Neural crest cell (in vitro differentiated cells): ENCODE results near the gene POLD2. TPM values are rescaled to one million over a fixed set of nuclear protein-coding genes. Genes with fewer than 3 reads are reported as not detected.

Experiments
- DNase-seq: peaks from one replicate; pipeline ENCODE4 v3.0.0; 2021; ENCODE audit warnings: low read depth, mixed read lengths, low spot score
- H3K27ac Mint-ChIP-seq: one replicate; pipeline ENCODE4 v1.8.0; 2021; ENCODE audit warnings: mild to moderate bottlenecking, mixed read lengths; ENCODE audit not compliant: unreplicated experiment
- H3K27me3 Mint-ChIP-seq: 2 replicates; pipeline ENCODE4 v1.8.0; 2021; ENCODE audit warnings: low read depth, mild to moderate bottlenecking, mixed read lengths
- H3K36me3 Mint-ChIP-seq: 2 replicates; pipeline ENCODE4 v1.8.0; 2021; ENCODE audit warnings: low read depth, mild to moderate bottlenecking, mixed read lengths
- H3K4me1 Mint-ChIP-seq: 2 replicates; pipeline ENCODE4 v1.8.0; 2021; ENCODE audit warnings: mixed read lengths
- H3K4me3 Mint-ChIP-seq: one replicate; pipeline ENCODE4 v1.8.0; 2021; ENCODE audit warnings: mild to moderate bottlenecking, mixed read lengths
- H3K9me3 Mint-ChIP-seq: 2 replicates; pipeline ENCODE4 v1.8.0; 2021; ENCODE audit warnings: mixed read lengths
- CTCF ChIP-seq: fragments of 200-600 bp; sonication (generic); conservative IDR thresholded peaks from 2 replicates; pipeline ENCODE4 v1.5.0; 2021; ENCODE audit warnings: antibody characterized with exemption, mild to moderate bottlenecking
- total RNA-seq: library from RNA; stranded (reverse); gene quantifications from 2 replicates; pipeline ENCODE4 v1.2.1, GENCODE V29; 2021

Gene POLD2
- total RNA-seq, 1 donor from 2014 or later, result 159 TPM

GRCh38 chr7:44071726-44072363 lies 51.5 kb downstream of the POLD2 start:
- peak overlapping the region; percentile 35 for H3K27ac Mint-ChIP-seq
- H3K4me3 Mint-ChIP-seq, result peak overlapping the region; percentile 73
- no peak for DNase-seq
- peaks cover 6% of the 10 kb centered on the region for H3K4me1 Mint-ChIP-seq
- peaks cover 11% of the 10 kb centered on the region for H3K27me3 Mint-ChIP-seq
- TF ChIP-seq CTCF, result no peak
- H3K9me3 Mint-ChIP-seq, result no peaks in the 10 kb centered on the region
- H3K36me3 Mint-ChIP-seq, result peaks cover 3% of the 10 kb centered on the region

- no peak for TF ChIP-seq CTCF
- peak overlapping the region; percentile 23 for H3K4me3 Mint-ChIP-seq
- peaks cover 32% of the 10 kb centered on the region for H3K27me3 Mint-ChIP-seq
- peaks cover 25% of the 10 kb centered on the region for H3K4me1 Mint-ChIP-seq
- no peak overlapping the region for H3K27ac Mint-ChIP-seq
- H3K36me3 Mint-ChIP-seq, result peaks cover 3% of the 10 kb centered on the region
- DNase-seq, result no peak
- H3K9me3 Mint-ChIP-seq, result no peaks in the 10 kb centered on the region
Measured at GRCh38 chr7:44068054-44068453, 55.3 kb downstream of the POLD2 start.

- Mint-ChIP-seq H3K4me1 (peaks cover 23% of the 10 kb centered on the region), H3K4me3 (peak overlapping the region; percentile 24), H3K27me3 (peaks cover 31% of the 10 kb centered on the region), H3K9me3 (no peaks in the 10 kb centered on the region), H3K27ac (no peak overlapping the region), H3K36me3 (peaks cover 2% of the 10 kb centered on the region)
- DNase-seq, result no peak
- TF ChIP-seq CTCF, result no peak
Measured at GRCh38 chr7:44067064-44067951, 56.0 kb downstream of the POLD2 start.

- Mint-ChIP-seq H3K4me1 (peaks cover 20% of the 10 kb centered on the region), H3K4me3 (peak overlapping the region; percentile 24), H3K9me3 (no peaks in the 10 kb centered on the region), H3K27me3 (peaks cover 28% of the 10 kb centered on the region), H3K27ac (no peak overlapping the region), H3K36me3 (no peaks in the 10 kb centered on the region)
- no peak for DNase-seq
- no peak for TF ChIP-seq CTCF
Measured at GRCh38 chr7:44066494-44067063, 56.8 kb downstream of the POLD2 start.

GRCh38 chr7:44066111-44066460 lies 57.3 kb downstream of the POLD2 start:
- Mint-ChIP-seq H3K9me3 (no peaks in the 10 kb centered on the region), H3K4me1 (peaks cover 20% of the 10 kb centered on the region), H3K27ac (peak overlapping the region; percentile 62), H3K4me3 (peak overlapping the region; percentile 79), H3K36me3 (no peaks in the 10 kb centered on the region), H3K27me3 (peaks cover 28% of the 10 kb centered on the region)
- DNase-seq, result no peak
- TF ChIP-seq CTCF, result no peak
